Gastrocnemius medialis (tissue), 4 donors: ENCODE results near the gene CROCC.

Experiments used
- CTCF ChIP-seq, 5 experiments: fragments of 450-650 bp in 3 of 5; fragments of 200-600 bp in 2 of 5; sonication (generic) in 2 of 5; IDR thresholded peaks in 4 of 5; conservative IDR thresholded peaks in 1 of 5; 1 replicate in 4 of 5; 2 replicates in 1 of 5; pipeline ENCODE4 v1.5.1; 2016 to 2019; ENCODE audit warnings: antibody characterized with exemption in 5 of 5, mild to moderate bottlenecking in 3 of 5, moderate library complexity in 3 of 5
- POLR2A ChIP-seq, 2 donors: fragments of 450-650 bp; IDR thresholded peaks; one replicate each; pipeline ENCODE4 v1.6.1; 2017; ENCODE audit warnings: antibody characterized with exemption in 2 of 2, mild to moderate bottlenecking in 2 of 2, moderate library complexity in 2 of 2

DNA sequence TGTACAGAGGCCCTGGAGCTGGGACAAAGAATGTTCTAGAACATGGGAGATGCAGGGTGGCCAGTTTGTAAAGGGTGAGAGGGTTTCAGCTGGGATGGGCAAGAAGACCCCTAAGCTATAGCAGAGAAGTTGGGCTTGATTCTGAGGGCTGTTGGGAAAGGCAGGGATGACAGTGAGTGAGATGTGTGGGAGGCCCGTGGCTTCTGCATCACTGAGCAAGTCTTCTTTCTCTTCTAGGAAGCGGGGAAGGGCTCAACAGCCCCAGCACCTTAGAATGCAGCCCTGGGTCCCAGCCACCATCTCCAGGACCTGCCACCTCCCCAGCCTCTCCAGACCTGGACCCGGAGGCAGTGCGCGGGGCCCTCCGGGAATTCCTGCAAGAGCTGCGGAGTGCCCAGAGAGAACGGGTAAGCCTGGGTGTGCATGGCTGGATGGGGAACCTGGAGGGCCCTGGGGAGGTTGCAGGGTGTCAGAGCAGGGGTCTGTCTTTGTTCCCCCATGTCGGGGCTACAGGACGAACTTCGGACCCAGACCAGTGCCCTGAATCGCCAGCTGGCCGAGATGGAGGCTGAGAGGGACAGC is 43.8 kb downstream of the CROCC start:
- TF ChIP-seq POLR2A (IDR thresholded peaks at IDR 0.05) (no peak), CTCF (IDR thresholded peaks at IDR 0.05 in 4 of 5, conservative IDR thresholded peaks at IDR 0.05 in 1 of 5) (no peak)
